Thoracic aorta (tissue), 2 donors: ENCODE data around the gene NUPR1. TPM values are rescaled to one million over a fixed set of nuclear protein-coding genes. Genes with fewer than 3 reads are reported as not detected.

Source experiments
- ATAC-seq: fragments of 150-250 bp; one replicate; pipeline ENCODE4 v1.8.0; 2017; ENCODE audit warnings: low read depth; ENCODE audit not compliant: insufficient number of reproducible peaks, low FRiP score
- DNase-seq: peaks from one replicate; pipeline ENCODE4 v3.0.0-alpha.2; 2020; ENCODE audit warnings: low spot score
- H3K27ac ChIP-seq, 2 donors: fragments of 200-600 bp; sonication (generic); 1 replicate in 1 of 2; 2 replicates in 1 of 2; pipeline ENCODE4 v1.5.1; 2016; ENCODE audit warnings: mild to moderate bottlenecking in 2 of 2, moderate library complexity in 2 of 2
- H3K27me3 ChIP-seq: fragments of 200-600 bp; sonication (generic); replicated peaks from 2 replicates; pipeline ENCODE4 v1.6.0; 2016; ENCODE audit warnings: mild to moderate bottlenecking; ENCODE audit not compliant: insufficient read depth
- H3K36me3 ChIP-seq: fragments of 200-600 bp; sonication (generic); one replicate; pipeline ENCODE4 v1.5.1; 2016
- H3K4me1 ChIP-seq, 2 donors: fragments of 200-600 bp; sonication (generic); 1 replicate in 1 of 2; 2 replicates in 1 of 2; pipeline versions ENCODE4 v1.5.1 to v1.6.0; 2016; ENCODE audit warnings: low read depth in 2 of 2, mild to moderate bottlenecking in 1 of 2; ENCODE audit not compliant: control insufficient read depth in 1 of 2
- H3K4me3 ChIP-seq: fragments of 200-600 bp; sonication (generic); 2 replicates; pipeline ENCODE4 v1.5.1; 2016; ENCODE audit warnings: mild to moderate bottlenecking
- H3K9me3 ChIP-seq: fragments of 200-600 bp; sonication (generic); 2 replicates; pipeline ENCODE4 v1.5.1; 2016
- total RNA-seq, 2 donors: library from RNA; depleted of rRNA; stranded (reverse); fragments of >200 nt; gene quantifications; one replicate each; pipeline versions ENCODE4 v1.1.0 to v1.2.3, GENCODE V29; 2016
- TF ChIP-seq, protein P1 (sequence below): fragments of 200-600 bp; sonication (generic); IDR thresholded peaks from one replicate; pipeline ENCODE4 v1.5.1; 2019; ENCODE audit warnings: antibody characterized with exemption

NUPR1 gene
- total RNA-seq, 2 donors from 2014 or later: 17.7 to 53.5 TPM

GRCh38 chr16:28562199-28562598 lies 23.4 kb upstream of the NUPR1 start:
- DNase-seq (no peak), ATAC-seq (no peak)
- Histone ChIP-seq H3K9me3 (no peaks in the 10 kb centered on the region), H3K27me3 (no peaks in the 10 kb centered on the region), H3K27ac (no peak overlapping the region), H3K4me1 (peaks cover 0 to 13% of the 10 kb centered on the region in 2 donors), H3K4me3 (no peak overlapping the region), H3K36me3 (no peaks in the 10 kb centered on the region)
- TF ChIP-seq, protein P1, sequence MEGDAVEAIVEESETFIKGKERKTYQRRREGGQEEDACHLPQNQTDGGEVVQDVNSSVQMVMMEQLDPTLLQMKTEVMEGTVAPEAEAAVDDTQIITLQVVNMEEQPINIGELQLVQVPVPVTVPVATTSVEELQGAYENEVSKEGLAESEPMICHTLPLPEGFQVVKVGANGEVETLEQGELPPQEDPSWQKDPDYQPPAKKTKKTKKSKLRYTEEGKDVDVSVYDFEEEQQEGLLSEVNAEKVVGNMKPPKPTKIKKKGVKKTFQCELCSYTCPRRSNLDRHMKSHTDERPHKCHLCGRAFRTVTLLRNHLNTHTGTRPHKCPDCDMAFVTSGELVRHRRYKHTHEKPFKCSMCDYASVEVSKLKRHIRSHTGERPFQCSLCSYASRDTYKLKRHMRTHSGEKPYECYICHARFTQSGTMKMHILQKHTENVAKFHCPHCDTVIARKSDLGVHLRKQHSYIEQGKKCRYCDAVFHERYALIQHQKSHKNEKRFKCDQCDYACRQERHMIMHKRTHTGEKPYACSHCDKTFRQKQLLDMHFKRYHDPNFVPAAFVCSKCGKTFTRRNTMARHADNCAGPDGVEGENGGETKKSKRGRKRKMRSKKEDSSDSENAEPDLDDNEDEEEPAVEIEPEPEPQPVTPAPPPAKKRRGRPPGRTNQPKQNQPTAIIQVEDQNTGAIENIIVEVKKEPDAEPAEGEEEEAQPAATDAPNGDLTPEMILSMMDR: no peak

GRCh38 chr16:28561557-28562187 lies 22.9 kb upstream of the NUPR1 start:
- H3K36me3 ChIP-seq: no peaks in the 10 kb centered on the region
- TF ChIP-seq, protein P1: no peak
- DNase-seq (no peak), ATAC-seq (no peak)
- no peaks in the 10 kb centered on the region for H3K9me3 ChIP-seq
- H3K4me3 ChIP-seq: no peak overlapping the region
- H3K27me3 ChIP-seq: no peaks in the 10 kb centered on the region
- peaks cover 0 to 13% of the 10 kb centered on the region in 2 donors for H3K4me1 ChIP-seq
- no peak overlapping the region for H3K27ac ChIP-seq

DNA sequence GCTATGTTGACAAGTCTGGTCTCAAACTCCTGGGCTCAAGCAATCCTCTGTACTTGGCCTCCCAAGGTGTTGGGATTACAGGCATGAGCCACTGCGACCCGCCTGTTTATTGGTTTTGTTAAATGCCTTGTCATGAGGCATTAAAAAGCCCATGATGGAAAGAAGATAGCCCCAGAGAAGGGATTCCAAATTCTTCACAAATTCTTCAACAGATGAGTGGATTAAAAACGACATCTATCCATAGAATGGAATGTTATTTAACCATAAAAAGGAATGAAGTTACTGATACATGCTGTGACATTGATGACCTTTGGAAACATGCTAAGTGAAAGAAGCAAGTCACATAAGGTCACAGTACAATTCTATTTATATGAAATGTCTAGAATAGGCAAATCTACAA lies 19.7 kb upstream of the NUPR1 start:
- Histone ChIP-seq H3K27me3 (no peaks in the 10 kb centered on the region), H3K27ac (no peak overlapping the region), H3K4me1 (peaks cover under 1 to 24% of the 10 kb centered on the region in 2 donors), H3K4me3 (no peak overlapping the region), H3K9me3 (no peaks in the 10 kb centered on the region), H3K36me3 (no peaks in the 10 kb centered on the region)
- TF ChIP-seq, protein P1: no peak
- DNase-seq (no peak), ATAC-seq (no peak)

GRCh38 chr16:28556914-28557320 lies 18.1 kb upstream of the NUPR1 start:
- Histone ChIP-seq H3K4me1 (peaks cover 4 to 19% of the 10 kb centered on the region in 2 donors), H3K27me3 (no peaks in the 10 kb centered on the region), H3K27ac (no peak overlapping the region), H3K4me3 (no peak overlapping the region), H3K9me3 (no peaks in the 10 kb centered on the region), H3K36me3 (no peaks in the 10 kb centered on the region)
- ATAC-seq (no peak), DNase-seq (no peak)
- TF ChIP-seq, protein P1: no peak

- ATAC-seq: no peak
These were observed 16.8 kb upstream of the NUPR1 start for GRCh38 chr16:28555561-28555960.

More at GRCh38 chr16:28555561-28555960, 16.8 kb upstream of the NUPR1 start:
- no peak for DNase-seq
- H3K9me3 ChIP-seq: no peaks in the 10 kb centered on the region
- H3K36me3 ChIP-seq: no peaks in the 10 kb centered on the region
- H3K4me3 ChIP-seq: no peak overlapping the region
- H3K27ac ChIP-seq: no peak overlapping the region
- TF ChIP-seq, protein P1: no peak
- peaks cover 4 to 11% of the 10 kb centered on the region in 2 donors for H3K4me1 ChIP-seq
- H3K27me3 ChIP-seq: no peaks in the 10 kb centered on the region
